HCT116 (cell line): ENCODE measurements around the gene PLCD3. TPM values are rescaled to one million over a fixed set of nuclear protein-coding genes. Genes with fewer than 3 reads are reported as not detected.

Experiments used
- ATAC-seq: fragments of 200-7000 bp; cut with Tn5 transposase; 2 replicates; pipeline ENCODE4 v1.9.1; 2020; ENCODE audit warnings: mild to moderate bottlenecking, moderate library complexity
- BruUV-seq: library from RNA; stranded (reverse); fragments of 400-500 nt; replicated peaks from 2 replicates; lab custom pipeline; 2021; lab: Mats Ljungman, UMichigan
- CTCF ChIA-PET: fragments of 300-600 bp; sonication (Branson Sonifier 250); formaldehyde crosslinking; loops from one replicate; lab custom pipeline; 2021; ENCODE audit warnings: antibody characterized with exemption; lab: Charles Lee
- POLR2A ChIA-PET: fragments of 300-600, 350-600 bp; sonication (Branson Sonifier 250); formaldehyde crosslinking; loops from one replicate; lab custom pipeline; 2021; ENCODE audit warnings: antibody characterized with exemption; lab: Charles Lee
- RAD21 ChIA-PET, 2 experiments: fragments of 300-600 bp; sonication (Branson Sonifier 250); formaldehyde crosslinking; loops; one replicate each; lab custom pipeline; 2023; ENCODE audit warnings: low total read pairs in 2 of 2; ENCODE audit not compliant: uncharacterized antibody in 2 of 2, unreplicated experiment in 2 of 2, low non-redundant PET in 1 of 2; lab: Charles Lee
- DNase-seq: peaks from one replicate; pipeline ENCODE4 v3.0.0-alpha.2; 2010; ENCODE audit warnings: low read depth, low spot score
- H2AFZ ChIP-seq: fragments of 200-600 bp; shearing (Covaris generic), sonication (generic); 2 replicates; pipeline ENCODE4 v1.6.1; 2017; ENCODE audit warnings: low read depth, mixed run types, mixed read lengths, antibody characterized with exemption, low read length; ENCODE audit not compliant: poor library complexity, severe bottlenecking
- H3K27ac ChIP-seq: 2 replicates; pipeline ENCODE4 v1.5.1; 2012; ENCODE audit warnings: low read depth, low read length
- H3K27me3 ChIP-seq: fragments of 200-600 bp; sonication (generic); 2 replicates; pipeline ENCODE4 v1.6.1; 2016; ENCODE audit warnings: mixed run types, low read length, mixed read lengths; ENCODE audit not compliant: insufficient read depth
- H3K36me3 ChIP-seq, 2 experiments: fragments of 200-500 bp in 1 of 2; fragments of 200-600 bp in 1 of 2; sonication (Bioruptor generic) in 1 of 2; sonication (generic) in 1 of 2; 2 replicates each; pipeline versions ENCODE4 v1.5.1 to v1.6.1; 2014 to 2016; ENCODE audit warnings: low read length in 2 of 2, inconsistent platforms in 1 of 2, mixed read lengths in 1 of 2, mixed run types in 1 of 2; ENCODE audit not compliant: insufficient read depth in 2 of 2, control insufficient read depth in 1 of 2
- H3K4me1 ChIP-seq, 2 experiments: fragments of 200-600 bp in 1 of 2; sonication (generic) in 1 of 2; 2 replicates each; pipeline versions ENCODE4 v1.5.1 to v1.6.1; 2012 to 2017; ENCODE audit warnings: low read length in 2 of 2, inconsistent platforms in 1 of 2, mild to moderate bottlenecking in 1 of 2, mixed read lengths in 1 of 2, mixed run types in 1 of 2, moderate library complexity in 1 of 2; ENCODE audit not compliant: insufficient read depth in 2 of 2, control insufficient read depth in 1 of 2
- H3K4me2 ChIP-seq: fragments of 200-600 bp; sonication (generic); 2 replicates; pipeline ENCODE4 v1.6.1; 2017; ENCODE audit warnings: mixed run types, low read length, mixed read lengths
- H3K4me3 ChIP-seq, 2 experiments: fragments of 200-600 bp in 1 of 2; sonication (generic) in 1 of 2; replicated peaks in 1 of 2; 2 replicates each; pipeline ENCODE4 v1.5.1; 2011 to 2016; ENCODE audit warnings: low read length in 2 of 2, control low read depth in 1 of 2, low read depth in 1 of 2, mild to moderate bottlenecking in 1 of 2, mixed read lengths in 1 of 2, mixed run types in 1 of 2
- H3K79me2 ChIP-seq: fragments of 200-600 bp; sonication (generic); 2 replicates; pipeline ENCODE4 v1.6.1; 2017; ENCODE audit warnings: mild to moderate bottlenecking, mixed run types, low read length, moderate library complexity, mixed read lengths; ENCODE audit not compliant: insufficient read depth
- H3K9ac ChIP-seq: fragments of 200-600 bp; sonication (generic); 2 replicates; pipeline ENCODE4 v1.6.1; 2016; ENCODE audit warnings: low read length, mixed read lengths
- H3K9me2 ChIP-seq: fragments of 200-600 bp; sonication (generic), shearing (Covaris generic); 2 replicates; pipeline ENCODE4 v1.6.1; 2017; ENCODE audit warnings: mixed run types, mild to moderate bottlenecking, moderate library complexity; ENCODE audit not compliant: insufficient read depth
- H3K9me3 ChIP-seq, 2 experiments: fragments of 200-500 bp in 1 of 2; fragments of 200-600 bp in 1 of 2; sonication (Bioruptor generic) in 1 of 2; sonication (generic) in 1 of 2; 2 replicates each; pipeline ENCODE4 v1.6.1; 2014 to 2017; ENCODE audit warnings: low read length in 2 of 2, mixed read lengths in 2 of 2, inconsistent platforms in 1 of 2, low read depth in 1 of 2, mild to moderate bottlenecking in 1 of 2, mixed run types in 1 of 2, moderate library complexity in 1 of 2; ENCODE audit not compliant: control insufficient read depth in 1 of 2, insufficient read depth in 1 of 2
- H4K20me1 ChIP-seq: fragments of 200-600 bp; sonication (generic), shearing (Covaris generic); 2 replicates; pipeline ENCODE4 v1.6.1; 2017; ENCODE audit warnings: mixed run types, mild to moderate bottlenecking, moderate library complexity; ENCODE audit not compliant: insufficient read depth
- ATF3 ChIP-seq: IDR thresholded peaks from 2 replicates; pipeline ENCODE4 v1.6.1; 2012
- CEBPB ChIP-seq: IDR thresholded peaks from 2 replicates; pipeline ENCODE4 v1.6.1; 2012; ENCODE audit warnings: low read depth
- EGR1 ChIP-seq: IDR thresholded peaks from 2 replicates; pipeline ENCODE4 v1.6.1; 2012; ENCODE audit warnings: low read depth
- ELF1 ChIP-seq: IDR thresholded peaks from 2 replicates; pipeline ENCODE4 v1.6.1; 2012; ENCODE audit warnings: low read depth, borderline replicate concordance
- EZH2phosphoT487 ChIP-seq: fragments of 200-600 bp; IDR thresholded peaks from 2 replicates; pipeline ENCODE4 v1.6.1; 2018; ENCODE audit warnings: antibody characterized with exemption, borderline replicate concordance
- MAX ChIP-seq: IDR thresholded peaks from 2 replicates; pipeline ENCODE4 v1.6.1; 2012
- POLR2A ChIP-seq: IDR thresholded peaks from 2 replicates; pipeline ENCODE4 v1.7.0; 2011; ENCODE audit warnings: borderline replicate concordance; ENCODE audit not compliant: insufficient read depth, insufficient read length; ENCODE audit errors: extremely low read depth
- POLR2AphosphoS5 ChIP-seq: IDR thresholded peaks from 2 replicates; pipeline ENCODE4 v1.6.1; 2011; ENCODE audit warnings: mild to moderate bottlenecking, low read depth, low read length, moderate library complexity
- RAD21 ChIP-seq: IDR thresholded peaks from 2 replicates; pipeline ENCODE4 v1.6.1; 2012; ENCODE audit warnings: low read depth, mild to moderate bottlenecking
- REST ChIP-seq: IDR thresholded peaks from 2 replicates; pipeline ENCODE4 v1.6.1; 2012; ENCODE audit warnings: low read depth
- SIN3A ChIP-seq: IDR thresholded peaks from 2 replicates; pipeline ENCODE4 v1.6.1; 2012; ENCODE audit warnings: low read depth
- SP1 ChIP-seq: IDR thresholded peaks from 2 replicates; pipeline ENCODE4 v1.6.1; 2012; ENCODE audit warnings: low read depth
- TCF7L2 ChIP-seq: IDR thresholded peaks from 2 replicates; pipeline ENCODE4 v1.7.0; 2011; ENCODE audit warnings: borderline replicate concordance, inconsistent platforms; ENCODE audit not compliant: insufficient read depth, insufficient read length; ENCODE audit errors: extremely low read depth
- ZFX ChIP-seq: fragments of 450-650 bp; IDR thresholded peaks from 2 replicates; pipeline ENCODE4 v1.6.1; 2017
- intact Hi-C: fragments of 100-400 bp; cut with micrococcal nuclease; formaldehyde crosslinking; loops from 2 replicates; pipeline ENCODE4 v1.10.0; 2022
- total RNA-seq: library from RNA; stranded (reverse); gene quantifications from one replicate; pipeline ENCODE4 v1.2.1, GENCODE V29; 2021; ENCODE audit not compliant: unreplicated experiment

PLCD3 gene
- total RNA-seq, 1 experiment from 2014 or later = 197 TPM

GRCh38 chr17:45127548-45128300 is 4.6 kb downstream of the PLCD3 start:
- intact Hi-C loops = no loop called here

More at GRCh38 chr17:45127548-45128300, 4.6 kb downstream of the PLCD3 start:
- ChIA-PET POLR2A (interaction anchor here (0.7 to 3.2 kb wide), 4 partner anchors 15 to 71 kb away, joined by 3 to 15 read pairs (median 4); partner anchors contain the start of gene HEXIM1), CTCF (interaction anchor here (1.5 kb wide), 1 partner anchor 8 kb away, joined by 5 read pairs; the partner anchor contains the start of gene ACBD4), RAD21 (no interaction called here)
- TF ChIP-seq MAX (peak; percentile 57), ZFX (no peak), ELF1 (no peak), POLR2AphosphoS5 (no peak), POLR2A (no peak), RAD21 (no peak), REST (no peak), SIN3A (no peak), TCF7L2 (no peak), EZH2phosphoT487 (no peak), EGR1 (no peak), CEBPB (no peak), ATF3 (no peak), SP1 (peak; percentile 64)
- Histone ChIP-seq H3K4me1 (peaks cover 81 to 90% of the 10 kb centered on the region in 2 experiments), H2AFZ (no peak overlapping the region), H3K9me3 (no peaks in the 10 kb centered on the region), H3K9ac (peak overlapping the region; percentile 82), H3K4me3 (peak overlapping the region; percentile 24 to 47), H3K79me2 (peaks cover 76% of the 10 kb centered on the region), H4K20me1 (no peaks in the 10 kb centered on the region), H3K27me3 (no peaks in the 10 kb centered on the region), H3K4me2 (peak overlapping the region; percentile 100), H3K9me2 (no peaks in the 10 kb centered on the region), H3K36me3 (no peaks in the 10 kb centered on the region), H3K27ac (peak overlapping the region; percentile 89)
- BruUV-seq = no TSS peak
- DNase-seq = no peak
- peak; percentile 30 for ATAC-seq
